HG02571 (cell line): Measurements from ENCODE around the gene ATP5MG.

Experiments
- ATAC-seq: cut with Tn5 transposase; IDR thresholded peaks from one replicate; pipeline ENCODE4 v1.9.1; 2021; ENCODE audit warnings: mild to moderate bottlenecking, moderate library complexity; ENCODE audit not compliant: unreplicated experiment

ATP5MG gene

DNA sequence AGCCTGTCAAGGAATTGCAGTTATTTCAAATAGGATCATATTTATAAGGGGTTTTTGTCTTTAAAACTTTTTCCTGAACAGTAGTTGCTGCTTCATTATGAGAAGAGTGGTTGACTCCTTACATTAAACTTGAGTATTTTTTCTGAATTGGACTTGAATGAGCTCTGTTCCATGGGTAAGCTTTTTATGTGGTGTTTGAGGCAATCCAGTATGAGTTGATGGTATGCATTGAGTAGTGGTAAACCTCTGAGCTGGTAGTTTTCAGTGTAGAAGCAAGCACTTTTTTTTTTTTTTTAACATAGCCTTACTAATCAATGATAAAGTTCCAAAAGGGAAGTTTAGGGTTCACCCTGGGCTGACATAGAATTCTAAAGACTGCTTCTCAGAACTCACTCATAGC is 38.2 kb downstream of the ATP5MG start:
- no peak for ATAC-seq

DNA sequence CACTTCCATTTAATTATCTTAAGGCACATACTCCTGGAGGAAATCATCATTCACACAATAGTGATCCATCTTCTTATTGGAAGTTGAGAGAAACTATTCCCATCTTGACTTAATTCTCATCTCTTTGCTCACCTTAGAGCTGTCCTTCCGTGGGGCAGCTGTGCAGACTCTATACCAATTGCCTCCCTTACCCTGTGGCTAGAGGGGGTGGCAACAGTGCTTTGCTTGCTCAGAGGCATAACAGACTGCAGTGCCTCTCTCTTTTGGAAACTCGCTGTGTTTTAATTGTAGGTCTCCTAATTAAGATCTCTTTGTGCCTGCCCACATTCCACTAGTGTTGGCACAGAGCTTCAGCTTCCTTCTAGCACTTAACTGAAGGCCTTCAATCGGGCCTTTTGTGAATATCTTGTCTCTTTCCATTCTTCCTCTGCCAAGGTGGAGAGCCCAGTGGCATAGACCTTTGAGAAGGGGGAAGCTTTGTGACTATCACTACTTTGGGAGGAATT is 40.4 kb downstream of the ATP5MG start:
- ATAC-seq, result no peak

GRCh38 chr11:118442301-118442700 is 40.9 kb downstream of the ATP5MG start:
- no peak for ATAC-seq

DNA sequence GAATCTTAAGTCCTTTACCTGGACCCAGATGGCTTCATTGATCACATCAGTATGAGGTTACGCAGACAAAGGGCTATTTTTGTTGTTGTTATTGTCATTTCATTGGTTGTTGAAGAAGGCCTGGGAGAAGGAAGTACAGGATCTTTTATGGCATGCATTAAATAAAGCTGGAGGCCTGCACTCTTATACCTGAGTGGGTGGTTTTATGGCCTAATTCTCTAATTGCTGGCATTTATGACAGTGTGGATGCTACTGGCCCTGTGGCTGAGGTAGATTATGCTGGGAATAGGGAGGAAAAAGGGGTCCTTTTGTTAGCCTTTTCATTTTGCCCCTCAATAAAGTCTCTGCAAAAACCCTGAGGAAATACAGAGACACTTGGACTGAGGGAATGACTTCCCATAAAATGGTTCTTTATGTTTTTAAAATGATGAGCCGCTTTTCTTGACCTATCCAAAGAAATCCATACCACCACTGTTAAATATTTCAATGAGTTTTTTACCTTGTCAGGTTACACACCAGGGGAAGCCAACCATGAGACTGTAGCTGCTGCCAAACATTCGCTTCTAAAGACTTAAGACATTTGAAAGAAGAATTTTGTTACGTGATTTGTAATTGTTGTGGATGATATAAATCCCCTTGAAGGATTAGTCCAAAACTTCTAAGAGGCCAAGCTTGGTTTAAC is 41.6 kb downstream of the ATP5MG start:
- no peak for ATAC-seq

- ATAC-seq, result no peak
These were observed 42.3 kb downstream of the ATP5MG start for GRCh38 chr11:118443590-118444218.

DNA sequence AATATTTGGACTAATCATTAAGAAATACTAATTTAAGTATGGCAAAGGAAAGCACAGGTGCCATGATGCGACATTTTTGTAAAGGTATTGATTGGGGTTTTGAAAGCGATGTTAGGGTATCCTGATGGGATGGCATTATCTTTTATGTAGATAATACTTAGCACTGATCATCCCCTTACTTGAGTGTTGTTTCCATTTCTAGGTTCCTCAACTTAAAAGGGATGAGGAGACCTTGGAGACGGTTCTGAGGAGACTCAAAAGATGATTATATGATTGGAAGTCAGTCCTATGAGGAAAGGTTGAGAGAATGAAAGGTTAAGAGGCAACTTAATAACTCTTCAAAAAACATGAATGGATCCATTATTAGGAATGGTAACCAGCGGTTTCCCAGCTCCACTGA is 46.0 kb downstream of the ATP5MG start:
- no peak for ATAC-seq

- ATAC-seq, result peak; percentile 86
These were observed 46.9 kb downstream of the ATP5MG start for GRCh38 chr11:118448294-118448693.

- no peak for ATAC-seq
These were observed 48.0 kb downstream of the ATP5MG start for GRCh38 chr11:118449316-118449918.

DNA sequence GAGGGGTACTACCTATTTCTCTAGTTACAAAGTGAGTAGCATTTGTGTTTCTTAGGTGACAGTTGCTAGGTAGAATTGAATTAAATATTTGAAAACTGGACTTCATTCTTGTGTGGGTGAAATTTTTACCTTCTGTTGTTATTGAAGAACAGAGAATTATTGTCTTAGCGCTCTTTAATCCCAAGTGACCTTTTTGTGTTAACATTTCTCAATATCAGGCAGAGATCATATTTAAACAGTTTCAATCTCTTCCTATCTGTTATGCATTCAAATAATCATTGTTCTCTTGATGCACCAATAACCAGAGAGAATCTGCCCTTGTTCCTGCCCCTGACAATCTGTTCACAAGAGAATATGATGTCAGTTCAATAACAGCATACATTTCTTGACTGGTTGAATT is 49.0 kb downstream of the ATP5MG start:
- ATAC-seq, result no peak
